WERI-Rb-1 (cell line): ENCODE measurements around the gene KRTAP19-6.
"Not testable (repeated sequence)": the region's sequence is repeated elsewhere in the genome, so short reads cannot be mapped to it uniquely, and the experiment has no call there.

Experiments
- DNase-seq: peaks from one replicate; pipeline ENCODE4 v3.0.0-alpha.2; 2020
- H3K27ac ChIP-seq: fragments of 250-450 bp; sonication (Bioruptor Pico); 2 replicates; pipeline ENCODE4 v1.5.1; 2020; ENCODE audit warnings: mild to moderate bottlenecking, moderate library complexity
- H3K27me3 ChIP-seq: fragments of 250-450 bp; sonication (Bioruptor Pico); 2 replicates; pipeline ENCODE4 v1.5.1; 2021; ENCODE audit warnings: mild to moderate bottlenecking, low read depth, moderate library complexity; ENCODE audit not compliant: insufficient read depth, severe bottlenecking
- H3K36me3 ChIP-seq: fragments of 250-450 bp; sonication (Bioruptor Pico); 2 replicates; pipeline ENCODE4 v1.5.1; 2020; ENCODE audit warnings: mild to moderate bottlenecking, moderate library complexity
- H3K4me3 ChIP-seq: 2 replicates; pipeline ENCODE4 v1.5.1; 2011; ENCODE audit warnings: low read depth, mild to moderate bottlenecking, control low read depth, low read length
- H3K9me3 ChIP-seq: fragments of 250-450 bp; sonication (Bioruptor Pico); 2 replicates; pipeline ENCODE4 v1.5.1; 2021; ENCODE audit warnings: mild to moderate bottlenecking, moderate library complexity; ENCODE audit not compliant: severe bottlenecking
- TF ChIP-seq, protein P1 (sequence below): IDR thresholded peaks from 2 replicates; pipeline ENCODE4 v1.5.1; 2011; ENCODE audit warnings: low read depth, mild to moderate bottlenecking, control low read depth, inconsistent platforms, low read length

The KRTAP19-6 gene

DNA sequence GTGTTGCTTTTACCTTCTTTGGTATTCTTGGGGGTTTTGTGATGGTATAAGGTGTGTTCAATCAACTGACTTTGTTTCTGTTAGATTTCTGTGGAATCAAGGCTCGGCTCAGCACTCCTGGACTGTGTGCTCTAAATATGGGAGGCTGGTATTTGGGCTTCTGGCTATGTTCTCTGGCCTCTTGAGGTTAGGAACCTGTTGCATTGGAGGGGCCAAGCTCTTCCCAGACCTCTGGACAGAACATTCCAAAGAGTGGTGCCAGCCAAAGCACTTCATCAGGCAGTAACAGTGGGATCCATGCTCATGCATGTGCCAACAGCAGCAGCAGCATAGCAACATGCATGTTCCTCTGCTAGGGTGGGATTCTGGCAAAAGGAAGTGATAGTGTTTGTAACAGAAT is 11.1 kb upstream of the KRTAP19-6 start:
- no peak overlapping the region for H3K27ac ChIP-seq
- H3K9me3 ChIP-seq, result no peaks in the 10 kb centered on the region
- no peak for DNase-seq
- TF ChIP-seq, protein P1, sequence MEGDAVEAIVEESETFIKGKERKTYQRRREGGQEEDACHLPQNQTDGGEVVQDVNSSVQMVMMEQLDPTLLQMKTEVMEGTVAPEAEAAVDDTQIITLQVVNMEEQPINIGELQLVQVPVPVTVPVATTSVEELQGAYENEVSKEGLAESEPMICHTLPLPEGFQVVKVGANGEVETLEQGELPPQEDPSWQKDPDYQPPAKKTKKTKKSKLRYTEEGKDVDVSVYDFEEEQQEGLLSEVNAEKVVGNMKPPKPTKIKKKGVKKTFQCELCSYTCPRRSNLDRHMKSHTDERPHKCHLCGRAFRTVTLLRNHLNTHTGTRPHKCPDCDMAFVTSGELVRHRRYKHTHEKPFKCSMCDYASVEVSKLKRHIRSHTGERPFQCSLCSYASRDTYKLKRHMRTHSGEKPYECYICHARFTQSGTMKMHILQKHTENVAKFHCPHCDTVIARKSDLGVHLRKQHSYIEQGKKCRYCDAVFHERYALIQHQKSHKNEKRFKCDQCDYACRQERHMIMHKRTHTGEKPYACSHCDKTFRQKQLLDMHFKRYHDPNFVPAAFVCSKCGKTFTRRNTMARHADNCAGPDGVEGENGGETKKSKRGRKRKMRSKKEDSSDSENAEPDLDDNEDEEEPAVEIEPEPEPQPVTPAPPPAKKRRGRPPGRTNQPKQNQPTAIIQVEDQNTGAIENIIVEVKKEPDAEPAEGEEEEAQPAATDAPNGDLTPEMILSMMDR, result no peak
- H3K4me3 ChIP-seq, result no peak overlapping the region
- H3K36me3 ChIP-seq, result no peaks in the 10 kb centered on the region
- H3K27me3 ChIP-seq, result peaks cover 55% of the 10 kb centered on the region

DNA sequence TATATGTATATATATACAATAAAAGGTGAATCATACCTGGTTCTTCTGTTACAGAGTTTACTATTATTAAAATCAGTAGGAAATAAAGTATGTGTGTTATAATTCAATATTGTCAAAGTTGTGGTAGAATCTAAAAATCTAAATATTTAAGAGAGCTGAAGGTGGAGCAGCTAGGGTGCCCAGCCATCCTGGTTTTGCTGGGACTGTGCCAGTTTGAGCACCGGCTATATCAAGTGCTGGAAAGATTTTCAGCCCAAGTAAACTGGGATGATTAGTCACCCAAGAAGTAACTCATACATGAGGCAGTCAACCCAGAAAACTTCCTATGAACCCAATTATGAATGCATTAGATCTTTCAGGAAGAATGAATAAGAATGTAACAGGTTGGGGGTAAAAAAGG is 22.8 kb downstream of the KRTAP19-6 start:
- peaks cover 80% of the 10 kb centered on the region for H3K27me3 ChIP-seq
- no peak overlapping the region for H3K27ac ChIP-seq
- H3K4me3 ChIP-seq, result no peak overlapping the region
- no peaks in the 10 kb centered on the region for H3K36me3 ChIP-seq
- H3K9me3 ChIP-seq, result no peaks in the 10 kb centered on the region
- no peak for DNase-seq
- TF ChIP-seq, protein P1, result no peak

DNA sequence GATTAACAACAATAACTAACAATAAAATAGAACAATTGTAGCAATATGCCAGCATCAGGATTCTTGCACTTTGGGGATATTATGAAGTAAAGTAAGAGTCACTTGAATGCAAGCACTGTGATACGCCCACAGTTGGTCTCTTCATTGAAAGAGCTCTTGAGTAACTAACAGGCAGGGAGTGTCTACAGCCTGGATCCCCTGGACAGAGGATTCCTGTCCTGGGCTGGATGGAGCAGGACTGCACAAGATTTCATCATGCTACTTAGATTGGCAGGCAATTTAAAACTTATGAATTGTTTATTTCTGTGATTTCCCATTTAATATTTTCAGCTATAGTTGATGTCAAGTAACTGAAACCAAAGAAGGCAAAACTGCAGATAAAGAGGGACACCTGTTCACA is 26.0 kb downstream of the KRTAP19-6 start:
- H3K27ac ChIP-seq, result no peak overlapping the region
- H3K27me3 ChIP-seq, result peaks cover 81% of the 10 kb centered on the region
- H3K36me3 ChIP-seq, result no peaks in the 10 kb centered on the region
- no peaks in the 10 kb centered on the region for H3K9me3 ChIP-seq
- H3K4me3 ChIP-seq, result no peak overlapping the region
- no peak for DNase-seq
- TF ChIP-seq, protein P1, result no peak

DNA sequence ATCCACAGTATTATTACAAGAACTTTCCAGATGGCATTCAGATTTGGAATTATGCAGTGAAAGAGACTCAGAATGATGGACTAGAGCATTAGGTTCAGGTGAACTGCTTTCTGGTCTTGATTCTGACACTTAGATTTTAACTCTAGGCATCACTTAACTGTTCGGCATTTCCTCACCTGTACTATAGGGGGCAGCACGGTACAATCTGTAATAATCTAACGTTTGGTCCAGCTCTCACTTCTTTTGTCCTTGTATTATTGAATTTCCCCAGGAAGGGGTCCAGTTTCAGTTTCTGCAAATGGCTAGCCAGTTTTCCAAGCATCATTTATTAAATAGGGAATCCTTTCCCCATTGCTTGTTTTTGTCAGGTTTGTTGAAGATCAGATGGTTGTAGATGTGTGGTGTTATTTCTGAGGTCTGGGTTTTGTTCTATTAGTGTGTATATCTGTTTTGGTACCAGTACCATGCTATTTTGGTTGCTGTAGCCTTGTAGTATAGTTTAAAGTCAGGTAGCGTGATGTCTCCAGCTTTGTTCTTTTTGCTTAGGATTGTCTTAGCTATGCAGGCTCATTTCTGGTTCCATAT is 36.0 kb downstream of the KRTAP19-6 start:
- not testable (repeated sequence) for H3K9me3 ChIP-seq, H3K4me3 ChIP-seq, DNase-seq, H3K27ac ChIP-seq, H3K36me3 ChIP-seq
- peaks cover 65% of the 10 kb centered on the region for H3K27me3 ChIP-seq
- TF ChIP-seq, protein P1, result peak; percentile 66

DNA sequence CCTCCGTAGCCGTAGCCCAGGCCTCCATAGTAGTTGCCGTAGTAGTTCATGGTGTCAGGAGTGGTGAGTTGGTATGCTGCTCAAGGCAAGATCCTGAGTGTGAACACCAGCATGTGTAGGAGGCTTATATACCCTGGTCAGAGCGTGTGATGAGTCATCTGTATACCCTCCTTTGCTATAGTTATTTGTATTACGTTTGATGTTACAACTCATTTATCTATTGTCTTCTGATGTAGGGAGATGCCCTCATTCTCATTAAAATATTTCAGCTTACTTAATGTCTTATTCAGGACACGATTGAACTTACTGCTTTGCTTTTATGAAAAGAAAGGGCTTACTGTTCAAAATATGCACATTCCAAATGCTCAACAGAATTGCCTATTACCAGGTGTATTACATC is 39.6 kb downstream of the KRTAP19-6 start, which contains the start of gene KRTAP19-5:
Gene KRTAP19-5 (minus strand): TSS at position 101 of the 400 bp plus-strand sequence. CDS start 51 bp downstream, at position 50.
- TF ChIP-seq, protein P1, result no peak
- no peak within 1 kb of the TSS for H3K4me3 ChIP-seq
- H3K36me3 ChIP-seq, result no peaks in the 10 kb centered on the region
- peaks cover 77% of the 10 kb centered on the region for H3K27me3 ChIP-seq
- no peak within 1 kb of the TSS for H3K27ac ChIP-seq
- no peak for DNase-seq
- no peaks in the 10 kb centered on the region for H3K9me3 ChIP-seq

DNA sequence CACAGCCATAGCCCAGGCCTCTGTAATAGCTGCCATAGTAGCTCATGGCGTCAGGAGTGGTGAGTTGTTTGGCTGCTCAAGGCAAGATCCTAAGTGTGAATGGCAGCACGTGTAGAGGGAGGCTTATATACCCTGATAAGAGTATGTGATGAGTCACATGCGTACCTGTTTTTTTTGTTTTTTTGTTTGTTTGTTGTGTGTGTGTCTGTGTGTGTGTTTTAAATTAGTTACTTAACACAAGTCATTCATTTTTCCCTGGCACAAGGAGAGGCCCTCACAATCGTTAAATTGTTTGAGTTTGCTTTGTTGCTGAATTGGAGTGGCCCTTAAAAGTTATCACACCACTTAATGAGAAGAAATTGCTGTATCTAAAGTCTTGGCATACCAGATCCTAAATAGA is 44.6 kb downstream of the KRTAP19-6 start, which contains the start of gene KRTAP19-4:
Gene KRTAP19-4 (minus strand): TSS at position 101 of the 400 bp plus-strand sequence. CDS start 55 bp downstream, at position 46.
- Histone ChIP-seq H3K36me3 (no peaks in the 10 kb centered on the region), H3K4me3 (no peak within 1 kb of the TSS), H3K27ac (no peak within 1 kb of the TSS), H3K9me3 (no peaks in the 10 kb centered on the region), H3K27me3 (peaks cover 78% of the 10 kb centered on the region)
- DNase-seq, result no peak
- TF ChIP-seq, protein P1, result no peak
